GM19240 (cell line): Measurements from ENCODE around the gene PUS3.

Experiments used
- DNase-seq: peaks from one replicate; pipeline ENCODE4 v3.0.0; 2011; ENCODE audit warnings: low spot score; ENCODE audit not compliant: insufficient read length

The PUS3 gene

DNA sequence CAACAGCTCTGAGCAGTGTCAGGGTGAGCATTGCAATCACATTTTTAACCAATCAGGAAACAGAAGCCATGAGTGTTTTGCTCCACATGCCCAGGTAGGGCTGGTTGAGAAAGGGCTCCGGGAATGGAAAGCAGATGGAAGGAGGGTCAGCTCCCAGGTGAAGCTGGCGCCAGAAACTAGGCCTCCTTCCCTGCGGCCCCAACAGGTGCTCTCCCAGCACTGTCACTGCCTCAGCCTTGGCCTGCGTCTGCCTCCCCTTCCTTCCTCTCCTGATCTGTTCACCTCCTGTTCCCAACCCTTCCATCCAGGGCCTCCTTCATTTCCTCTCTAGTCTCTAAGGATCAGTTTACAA lies 38.2 kb upstream of the PUS3 start:
- no peak for DNase-seq

GRCh38 chr11:125940145-125940544 lies 37.1 kb upstream of the PUS3 start:
- no peak for DNase-seq

DNA sequence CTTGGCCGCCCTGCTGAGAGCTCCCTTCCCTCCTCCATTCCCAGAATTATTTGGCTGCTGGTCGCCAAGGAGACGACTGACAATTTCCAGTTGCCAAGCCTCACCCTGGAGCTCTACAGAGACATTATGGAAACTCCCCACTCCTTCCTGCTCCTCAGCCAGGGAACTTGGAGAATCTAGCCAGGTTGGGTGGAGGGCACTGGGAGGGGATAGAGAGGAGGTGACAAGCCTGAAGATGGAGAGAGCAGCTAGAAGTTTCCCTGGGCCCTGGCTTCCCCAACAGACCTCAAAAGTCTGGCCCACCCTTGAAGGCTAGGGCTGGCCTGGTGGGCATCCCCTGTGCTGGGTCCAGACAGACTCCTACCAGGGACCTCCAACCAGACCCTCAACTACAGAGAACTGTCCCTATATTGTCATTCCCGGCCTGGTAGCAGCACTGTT lies 36.1 kb upstream of the PUS3 start:
- no peak for DNase-seq

DNA sequence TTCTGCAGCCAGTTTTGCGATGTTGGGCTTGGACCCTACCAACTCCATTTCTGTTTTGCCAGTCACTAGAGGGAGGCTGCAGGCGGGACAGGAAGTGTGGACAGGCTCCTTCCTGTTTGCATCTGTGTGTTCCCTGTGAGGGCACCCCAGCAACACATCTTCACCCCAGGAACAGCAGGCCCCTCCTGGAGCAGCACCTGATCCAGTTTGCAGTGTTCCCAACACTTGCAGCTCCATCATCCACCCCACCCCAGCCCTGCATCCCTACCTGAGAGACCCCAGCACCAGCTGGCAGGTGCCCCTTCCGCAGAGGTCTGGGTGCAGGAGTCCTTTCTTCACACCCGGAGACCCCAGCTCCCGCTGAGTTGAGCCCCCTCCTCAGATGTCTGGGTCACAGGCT lies 35.4 kb upstream of the PUS3 start:
- DNase-seq, result no peak

- DNase-seq, result no peak
Measured at GRCh38 chr11:125935618-125936199, 32.7 kb upstream of the PUS3 start.

DNA sequence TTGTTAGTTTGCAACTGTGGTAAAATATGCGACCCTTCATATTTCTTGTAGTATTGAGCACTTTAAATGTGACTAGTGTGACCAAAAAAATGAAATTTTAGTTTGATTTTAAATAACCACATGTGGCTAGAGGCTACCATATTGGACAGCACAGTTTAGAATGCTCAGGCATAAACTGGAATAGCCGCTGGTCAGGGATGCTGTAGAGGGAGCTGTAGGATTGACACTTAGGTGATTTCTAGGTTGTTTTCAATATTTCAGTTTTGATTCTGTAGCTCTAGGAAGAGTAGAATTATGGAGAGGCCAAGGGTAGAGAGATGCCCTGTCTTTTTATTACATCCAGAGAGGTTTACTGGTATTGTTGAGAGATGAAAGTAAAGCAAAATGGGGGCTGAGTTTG lies 32.0 kb upstream of the PUS3 start:
- DNase-seq, result no peak

DNA sequence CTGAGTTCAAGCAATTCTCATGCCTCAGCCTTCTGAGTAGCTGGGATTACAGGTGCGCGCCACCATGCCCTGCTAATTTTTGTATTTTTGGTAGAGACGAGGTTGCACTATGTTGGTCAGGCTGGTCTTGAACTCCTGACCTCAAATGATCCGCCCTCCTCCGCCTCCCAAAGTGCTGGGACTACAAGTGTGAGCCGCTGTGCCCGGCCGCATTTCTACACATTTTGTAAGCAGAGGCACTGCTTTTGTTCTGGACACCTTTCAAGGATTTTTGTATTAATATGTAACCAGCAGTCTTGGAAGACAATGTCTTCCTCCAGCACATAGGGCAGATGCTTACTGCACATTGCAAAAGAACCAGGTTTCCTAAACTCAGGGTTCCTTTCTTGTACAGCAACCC lies 31.5 kb upstream of the PUS3 start:
- DNase-seq, result no peak

GRCh38 chr11:125933030-125933813 lies 30.2 kb upstream of the PUS3 start:
- no peak for DNase-seq

DNA sequence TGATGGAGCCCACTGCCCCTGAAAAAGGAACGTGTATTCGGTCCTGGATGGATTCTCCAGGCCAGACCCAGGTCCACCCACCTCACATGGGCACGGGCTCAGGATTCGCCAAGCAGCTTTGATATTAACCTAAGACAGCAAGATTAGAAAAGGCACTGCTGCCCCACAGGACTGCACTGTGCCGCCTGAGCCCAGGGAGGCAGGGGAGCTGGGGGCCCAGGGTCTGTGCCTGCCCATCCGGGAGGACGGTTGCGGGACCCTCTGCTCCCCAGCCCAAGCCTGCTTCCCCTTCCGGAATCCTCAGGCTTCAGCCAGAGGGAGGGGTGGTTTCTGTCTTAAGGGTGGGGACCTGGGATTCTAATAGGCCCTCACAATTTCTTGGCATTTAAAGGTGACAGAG lies 29.3 kb upstream of the PUS3 start:
- DNase-seq, result no peak

- DNase-seq, result no peak
Measured at GRCh38 chr11:125931668-125932067, 28.7 kb upstream of the PUS3 start.

DNA sequence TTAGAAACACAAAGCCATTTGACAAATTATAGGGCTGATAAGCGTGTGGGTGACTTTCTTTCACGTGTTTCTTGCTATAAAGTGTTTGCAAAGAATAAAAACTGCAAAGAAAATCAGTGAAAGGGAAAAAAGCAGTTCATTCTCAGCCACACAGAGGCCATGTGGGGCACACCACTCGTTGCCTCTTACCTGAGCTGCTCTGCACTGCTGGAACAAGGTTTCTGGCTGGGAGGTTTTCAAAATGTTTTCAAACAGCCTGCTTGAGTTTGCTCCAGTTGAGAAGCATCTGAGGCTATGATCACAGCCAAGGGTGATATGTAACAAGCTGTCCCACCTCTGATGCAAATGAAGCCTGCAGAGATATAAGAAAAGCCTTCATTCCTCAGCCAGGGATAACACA lies 28.1 kb upstream of the PUS3 start:
- DNase-seq, result no peak

DNA sequence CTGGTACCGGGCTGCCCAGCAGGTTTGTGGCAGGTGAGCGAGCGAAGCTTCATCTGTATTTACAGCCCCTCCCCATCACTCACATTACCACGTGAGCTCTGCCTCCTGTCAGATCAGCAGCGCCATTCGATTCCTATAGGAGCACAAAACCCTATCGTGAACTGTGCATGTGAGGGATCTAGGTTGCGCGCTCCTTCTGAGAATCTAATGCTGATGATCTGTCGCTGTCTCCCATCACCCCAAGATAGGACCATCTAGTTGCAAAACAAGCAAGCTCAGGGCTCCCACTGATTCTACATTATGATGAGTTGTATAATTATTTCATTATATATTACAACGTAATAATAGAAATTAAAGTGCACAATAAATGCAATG lies 27.1 kb upstream of the PUS3 start:
- DNase-seq, result no peak

DNA sequence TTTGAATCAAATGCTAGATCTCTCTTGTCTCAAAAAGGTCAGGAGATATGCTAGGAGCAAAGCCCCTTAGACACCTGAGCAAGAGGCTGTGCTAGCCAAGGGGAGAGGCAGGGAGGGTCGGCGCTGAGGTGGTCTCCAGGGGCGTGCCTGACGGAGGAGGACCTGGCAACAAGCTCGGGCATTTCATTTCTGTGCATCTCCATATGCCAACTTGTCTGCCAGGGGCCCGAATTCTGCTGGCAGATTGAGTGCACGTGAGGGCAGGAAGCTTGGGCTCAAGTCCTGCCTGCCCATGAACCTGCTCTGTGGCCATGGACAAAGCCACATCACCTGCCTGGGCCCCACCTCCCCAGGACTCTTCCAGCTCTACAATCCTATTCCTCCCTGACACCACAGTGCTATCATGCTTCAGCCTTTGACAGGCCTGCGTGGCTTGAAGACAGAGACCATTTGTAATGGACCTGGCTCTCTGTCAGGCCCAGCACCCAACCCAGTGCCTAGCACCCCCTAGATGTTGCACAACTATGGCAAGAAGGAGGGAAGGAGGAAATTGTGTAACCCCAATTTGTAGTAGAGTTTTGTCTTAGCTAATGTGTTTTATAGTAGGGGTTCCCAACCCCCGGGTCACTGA lies 26.6 kb upstream of the PUS3 start:
- no peak for DNase-seq

DNA sequence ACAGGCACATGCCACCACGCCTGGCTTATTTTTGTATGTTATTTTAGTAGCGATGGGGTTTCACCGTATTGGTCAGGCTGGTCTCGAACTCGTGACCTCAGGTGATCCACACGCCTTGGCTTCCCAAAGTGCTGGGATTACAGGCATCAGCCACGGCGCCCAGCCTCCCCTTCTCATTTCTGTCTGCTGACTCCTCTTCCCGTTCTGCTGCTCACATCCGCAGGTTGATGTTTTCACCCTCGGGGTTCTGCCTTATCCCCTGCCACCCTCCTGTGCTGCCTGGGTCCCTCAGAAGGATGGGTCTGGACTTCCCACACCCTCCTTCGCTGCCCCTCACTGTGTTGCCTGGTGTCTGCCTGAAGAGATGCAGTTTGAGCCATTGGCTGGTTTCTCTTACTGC lies 23.7 kb upstream of the PUS3 start:
- DNase-seq, result no peak

- no peak for DNase-seq
Measured at GRCh38 chr11:125925804-125926203, 22.8 kb upstream of the PUS3 start.

- no peak for DNase-seq
Measured at GRCh38 chr11:125925247-125925740, 22.3 kb upstream of the PUS3 start.

DNA sequence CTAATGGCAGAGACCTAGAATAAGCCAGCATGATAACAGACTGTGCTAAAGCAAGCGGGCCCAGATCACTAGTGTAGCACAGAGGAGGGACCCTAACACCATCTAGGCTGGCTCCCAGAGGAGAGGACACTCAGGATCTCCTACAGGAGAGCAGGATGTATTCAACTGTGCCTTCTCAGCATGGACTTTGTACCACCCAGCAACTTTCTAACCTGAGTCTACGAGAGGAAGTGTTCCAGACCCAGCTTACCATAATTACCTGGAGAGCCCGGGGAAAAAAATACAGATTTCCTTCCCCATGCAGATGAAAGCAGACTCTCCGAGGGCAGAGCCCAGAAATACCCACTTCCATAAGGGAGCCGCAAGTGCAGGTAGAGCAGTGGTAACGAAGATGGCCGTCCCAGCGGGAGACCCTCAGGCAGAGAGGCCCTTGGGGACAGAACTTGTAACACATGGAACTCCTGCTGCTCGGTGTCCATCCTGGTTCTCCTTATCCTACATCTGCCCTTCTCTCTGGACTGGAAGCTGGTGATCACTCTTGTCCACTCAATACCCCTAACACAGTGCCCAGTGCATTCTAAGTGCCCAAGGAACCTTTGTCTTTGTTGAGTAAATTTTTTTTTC lies 21.5 kb upstream of the PUS3 start:
- DNase-seq, result no peak

DNA sequence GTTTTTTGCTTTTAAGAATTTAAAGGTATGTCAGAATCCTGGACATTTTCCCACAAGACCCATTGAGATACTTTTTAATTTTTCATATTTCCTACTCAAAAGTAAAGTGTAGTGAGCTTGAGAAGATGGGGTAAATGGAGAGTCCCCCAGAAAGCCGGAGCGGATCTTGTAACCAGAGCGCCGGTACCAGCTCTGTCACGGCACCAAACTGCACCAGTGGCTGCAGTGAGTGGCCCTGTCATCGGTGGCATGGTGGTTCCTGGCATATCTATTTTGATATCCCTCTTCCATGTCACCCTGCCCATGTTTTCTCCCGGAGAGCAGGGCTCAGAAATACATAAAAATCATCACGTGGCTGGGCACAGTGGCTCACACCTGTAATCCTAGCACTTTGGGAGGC lies 20.6 kb upstream of the PUS3 start:
- no peak for DNase-seq

DNA sequence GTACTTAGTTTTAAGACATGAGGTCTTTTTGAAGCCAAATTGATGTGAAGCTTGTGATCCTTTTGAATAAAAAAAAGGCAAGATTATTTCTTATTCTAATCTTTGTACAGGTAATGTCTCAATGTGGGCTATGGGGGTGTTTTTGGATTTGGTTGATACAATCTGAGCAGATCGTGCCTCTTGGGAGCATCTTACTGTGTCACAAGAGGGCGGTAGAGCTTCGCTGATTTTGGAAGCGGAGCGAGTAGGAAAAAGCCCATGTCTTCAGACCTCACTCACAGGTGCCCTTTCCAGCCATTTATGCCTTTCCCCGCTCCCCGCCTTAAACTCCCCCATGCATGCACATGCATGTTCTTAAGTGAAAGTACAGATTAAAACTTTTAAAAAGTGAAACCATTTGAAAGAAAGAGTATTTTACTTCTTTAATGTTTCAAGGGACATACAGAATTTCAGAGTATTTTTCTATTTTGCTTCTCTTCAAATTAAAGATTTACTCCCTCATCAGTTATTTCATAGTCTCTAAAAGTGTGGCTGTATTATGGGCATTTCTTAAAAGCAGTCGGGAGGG lies 20.1 kb upstream of the PUS3 start:
- peak; percentile 41 for DNase-seq

DNA sequence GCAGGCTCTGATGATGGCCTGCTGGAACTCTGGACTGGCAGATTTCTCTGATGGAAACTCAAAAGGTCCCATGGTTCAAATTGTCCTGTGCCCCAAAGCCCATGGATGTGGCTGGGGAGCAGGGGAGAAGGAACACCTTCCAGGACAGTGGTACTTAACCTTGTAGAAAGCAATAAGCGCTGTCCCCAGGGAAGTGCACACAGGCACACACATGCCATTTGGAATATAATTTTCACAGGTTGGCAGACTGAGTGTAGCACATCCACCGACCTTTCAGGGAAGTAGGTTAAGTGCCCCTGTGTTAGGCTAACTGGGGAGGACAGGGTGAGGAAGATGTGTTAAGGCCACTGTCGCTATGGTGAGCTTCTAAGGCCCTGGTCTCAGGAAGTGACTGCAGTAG lies 19.1 kb upstream of the PUS3 start:
- DNase-seq, result no peak

- DNase-seq, result no peak
Measured at GRCh38 chr11:125921042-125921441, 18.0 kb upstream of the PUS3 start.
